GM12891 (cell line): ENCODE results near the gene ADAMTSL1.

Experiments used
- PAX5 ChIP-seq: IDR thresholded peaks from 2 replicates; pipeline ENCODE4 v1.6.1; 2011; ENCODE audit warnings: low read length, moderate library complexity, mild to moderate bottlenecking; ENCODE audit not compliant: insufficient read depth, severe bottlenecking
- POLR2A ChIP-seq: IDR thresholded peaks from 2 replicates; pipeline ENCODE4 v1.6.1; 2011; ENCODE audit warnings: low read depth, low read length, control low read depth
- POLR2AphosphoS5 ChIP-seq: IDR thresholded peaks from 2 replicates; pipeline ENCODE4 v1.6.1; 2011; ENCODE audit warnings: low read depth, low read length, control low read depth
- POU2F2 ChIP-seq: IDR thresholded peaks from 2 replicates; pipeline ENCODE4 v1.6.1; 2011; ENCODE audit warnings: low read depth, mild to moderate bottlenecking, control low read depth, low read length, moderate library complexity
- TAF1 ChIP-seq: IDR thresholded peaks from 2 replicates; pipeline ENCODE4 v1.6.1; 2011; ENCODE audit warnings: low read depth, low read length, control low read depth

DNA sequence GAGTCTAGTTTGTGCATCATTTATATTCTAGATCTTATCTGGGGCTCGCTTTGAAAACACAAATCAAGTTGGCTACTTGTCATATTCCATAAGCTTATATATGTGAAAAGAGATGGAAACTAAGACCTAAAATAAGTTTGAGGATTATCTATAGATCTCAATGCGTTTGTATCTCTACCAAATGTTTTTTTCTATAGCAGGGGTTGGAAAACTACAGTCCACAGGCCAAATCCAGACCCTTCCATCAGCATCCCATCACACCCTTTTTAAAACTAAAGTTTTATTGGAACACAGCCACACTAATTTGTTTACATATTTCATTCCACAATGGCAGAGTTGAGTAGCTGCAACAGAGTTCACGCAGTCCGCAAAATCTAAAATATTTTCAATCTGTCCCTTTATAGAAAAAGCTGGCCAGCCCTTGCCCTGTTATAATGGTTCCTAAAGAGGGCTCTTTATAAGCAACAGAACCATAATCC lies 230.0 kb downstream of the ADAMTSL1 start:
- TF ChIP-seq POLR2A (no peak), POLR2AphosphoS5 (no peak), TAF1 (no peak), POU2F2 (no peak), PAX5 (no peak)
